HEK293 (cell line): ENCODE data around the gene DUSP3.

Experiments
- CTCF ChIA-PET: fragments of 350-600 bp; formaldehyde crosslinking; extraction: SDS; loops from one replicate; lab custom pipeline; 2021; ENCODE audit warnings: antibody characterized with exemption; lab: Yijun Ruan, JAX
- POLR2A ChIA-PET: fragments of 300-600 bp; formaldehyde crosslinking; extraction: SDS; loops from one replicate; lab custom pipeline; 2020; ENCODE audit warnings: antibody characterized with exemption, inconsistent platforms; lab: Yijun Ruan, JAX
- H3K27ac ChIP-seq: fragments of 200-500 bp; sonication (Bioruptor generic); 2 replicates; pipeline ENCODE4 v1.5.1; 2014; ENCODE audit warnings: low read depth, low read length, control low read depth, inconsistent platforms; ENCODE audit errors: extremely low read depth
- H3K36me3 ChIP-seq, 2 experiments: fragments of 200-500 bp in 1 of 2; sonication (Bioruptor generic) in 1 of 2; 1 replicate in 1 of 2; 2 replicates in 1 of 2; pipeline ENCODE4 v1.5.1; 2014 to 2017; ENCODE audit warnings: inconsistent platforms in 2 of 2, low read length in 2 of 2; ENCODE audit not compliant: control insufficient read depth in 2 of 2, insufficient read depth in 1 of 2
- H3K4me1 ChIP-seq: fragments of 200-500 bp; sonication (Bioruptor generic); 2 replicates; pipeline ENCODE4 v1.5.1; 2014; ENCODE audit warnings: mild to moderate bottlenecking, low read length, inconsistent platforms; ENCODE audit not compliant: control insufficient read depth, insufficient read depth
- H3K4me3 ChIP-seq: 2 replicates; pipeline ENCODE4 v1.5.1; 2011; ENCODE audit warnings: low read depth, mild to moderate bottlenecking, control low read depth, low read length, moderate library complexity
- H3K9me3 ChIP-seq: fragments of 200-500 bp; sonication (Bioruptor generic); 2 replicates; pipeline ENCODE4 v1.5.1; 2014; ENCODE audit warnings: low read depth, low read length, inconsistent platforms; ENCODE audit not compliant: control insufficient read depth, insufficient read depth
- FEZF1 ChIP-seq: fragments of 450-650 bp; formaldehyde crosslinking; IDR thresholded peaks from 2 replicates; pipeline ENCODE4 v1.5.1; 2016; ENCODE audit warnings: missing biosample characterization, missing genetic modification characterization
- GFI1B ChIP-seq: fragments of 450-650 bp; formaldehyde crosslinking; IDR thresholded peaks from 2 replicates; pipeline ENCODE4 v1.5.1; 2016; ENCODE audit warnings: missing biosample characterization, missing genetic modification characterization
- IKZF3 ChIP-seq: fragments of 450-650 bp; IDR thresholded peaks from 2 replicates; pipeline ENCODE4 v1.5.0; 2018; ENCODE audit warnings: missing biosample characterization, mild to moderate bottlenecking, missing genetic modification characterization, moderate library complexity
- SP7 ChIP-seq: fragments of 450-650 bp; formaldehyde crosslinking; IDR thresholded peaks from 2 replicates; pipeline ENCODE4 v1.5.1; 2016; ENCODE audit warnings: missing biosample characterization, missing genetic modification characterization
- ZBTB17 ChIP-seq: fragments of 450-650 bp; formaldehyde crosslinking; IDR thresholded peaks from 2 replicates; pipeline ENCODE4 v1.5.1; 2016; ENCODE audit warnings: missing biosample characterization, missing genetic modification characterization
- ZNF132 ChIP-seq: fragments of 450-650 bp; formaldehyde crosslinking; IDR thresholded peaks from 2 replicates; pipeline ENCODE4 v1.5.1; 2017; ENCODE audit warnings: missing biosample characterization, missing genetic modification characterization, borderline replicate concordance
- ZNF16 ChIP-seq: fragments of 450-650 bp; formaldehyde crosslinking; IDR thresholded peaks from 2 replicates; pipeline ENCODE4 v1.5.1; 2016; ENCODE audit warnings: low read depth, missing biosample characterization, missing genetic modification characterization
- ZNF19 ChIP-seq: fragments of 450-650 bp; formaldehyde crosslinking; IDR thresholded peaks from 2 replicates; pipeline ENCODE4; 2016; ENCODE audit warnings: missing biosample characterization, missing genetic modification characterization, low read depth
- ZNF24 ChIP-seq: fragments of 450-650 bp; formaldehyde crosslinking; IDR thresholded peaks from 2 replicates; pipeline ENCODE4 v1.5.1; 2016; ENCODE audit warnings: missing biosample characterization, missing genetic modification characterization
- ZNF324 ChIP-seq: fragments of 450-650 bp; formaldehyde crosslinking; IDR thresholded peaks from 2 replicates; pipeline ENCODE4 v1.5.1; 2016; ENCODE audit warnings: missing biosample characterization, missing genetic modification characterization
- ZNF335 ChIP-seq: fragments of 450-650 bp; formaldehyde crosslinking; conservative IDR thresholded peaks from 2 replicates; pipeline ENCODE4 v1.5.1; 2016; ENCODE audit warnings: missing biosample characterization, missing genetic modification characterization
- ZNF341 ChIP-seq: fragments of 450-650 bp; formaldehyde crosslinking; IDR thresholded peaks from 2 replicates; pipeline ENCODE4; 2016; ENCODE audit warnings: low read depth, missing biosample characterization, missing genetic modification characterization
- ZNF362 ChIP-seq: fragments of 450-650 bp; formaldehyde crosslinking; IDR thresholded peaks from 2 replicates; pipeline ENCODE4 v1.5.1; 2016; ENCODE audit warnings: missing biosample characterization, missing genetic modification characterization
- ZNF398 ChIP-seq: fragments of 450-650 bp; formaldehyde crosslinking; IDR thresholded peaks from 2 replicates; pipeline ENCODE4 v1.5.1; 2017; ENCODE audit warnings: missing biosample characterization, missing genetic modification characterization
- ZNF488 ChIP-seq: fragments of 450-650 bp; formaldehyde crosslinking; IDR thresholded peaks from 2 replicates; pipeline ENCODE4 v1.5.1; 2016; ENCODE audit warnings: missing biosample characterization, missing genetic modification characterization
- ZNF530 ChIP-seq: fragments of 450-650 bp; formaldehyde crosslinking; IDR thresholded peaks from 2 replicates; pipeline ENCODE4 v1.5.1; 2016; ENCODE audit warnings: low read depth, missing biosample characterization, missing genetic modification characterization
- ZNF654 ChIP-seq: fragments of 450-650 bp; formaldehyde crosslinking; IDR thresholded peaks from 2 replicates; pipeline ENCODE4 v1.5.1; 2016; ENCODE audit warnings: low read depth, missing biosample characterization, missing genetic modification characterization
- ZNF747 ChIP-seq: fragments of 450-650 bp; formaldehyde crosslinking; IDR thresholded peaks from 2 replicates; pipeline ENCODE4 v1.5.1; 2016; ENCODE audit warnings: missing biosample characterization, missing genetic modification characterization
- ZNF776 ChIP-seq: fragments of 450-650 bp; formaldehyde crosslinking; IDR thresholded peaks from 2 replicates; pipeline ENCODE4 v1.5.0; 2017; ENCODE audit warnings: missing biosample characterization, missing genetic modification characterization, borderline replicate concordance
- ZSCAN16 ChIP-seq: fragments of 450-650 bp; formaldehyde crosslinking; IDR thresholded peaks from 2 replicates; pipeline ENCODE4 v1.5.1; 2016; ENCODE audit warnings: missing biosample characterization, missing genetic modification characterization
- TF ChIP-seq, protein P1 (sequence below): fragments of 450-650 bp; formaldehyde crosslinking; IDR thresholded peaks from 2 replicates; pipeline ENCODE4 v1.5.1; 2016; ENCODE audit warnings: missing biosample characterization, missing genetic modification characterization
- TF ChIP-seq, protein P2 (sequence below): fragments of 450-650 bp; IDR thresholded peaks from 2 replicates; pipeline ENCODE4 v1.5.1; 2018; ENCODE audit warnings: missing biosample characterization, mild to moderate bottlenecking, missing genetic modification characterization
- TF ChIP-seq, protein P3 (sequence below): fragments of 450-650 bp; formaldehyde crosslinking; IDR thresholded peaks from 2 replicates; pipeline ENCODE4 v1.5.1; 2016; ENCODE audit warnings: missing biosample characterization, missing genetic modification characterization

DUSP3 gene

DNA sequence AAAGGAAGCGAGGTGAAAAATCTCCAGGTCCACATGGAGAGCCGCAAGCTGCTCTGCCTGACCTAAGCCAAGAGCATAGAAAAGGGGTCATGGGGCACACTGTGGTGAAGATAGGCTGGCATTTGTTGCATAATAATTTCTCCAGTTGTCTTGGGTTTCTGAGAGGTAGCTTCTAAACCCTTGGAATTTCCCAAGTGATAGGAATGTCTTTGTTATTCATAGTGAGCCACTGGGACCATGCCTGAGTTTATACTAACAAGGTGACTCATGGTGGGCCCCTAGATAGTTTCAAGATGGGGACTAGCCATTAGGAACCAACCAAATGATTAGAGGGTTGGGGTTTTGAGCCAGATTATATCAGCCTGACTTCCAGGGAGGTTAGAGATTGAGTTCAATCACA is 45.8 kb downstream of the DUSP3 start (continued):
- TF ChIP-seq ZNF398 (tag by site-specific recombination) (no peak), ZNF654 (tag by site-specific recombination) (no peak), ZNF24 (tag by site-specific recombination) (no peak), FEZF1 (tag by site-specific recombination) (no peak)
- TF ChIP-seq, all 188 proteins: peak for 0

- Histone ChIP-seq H3K4me3 (no peak overlapping the region), H3K4me1 (peaks cover 4% of the 10 kb centered on the region), H3K27ac (no peak overlapping the region), H3K9me3 (no peaks in the 10 kb centered on the region), H3K36me3 (no peaks in the 10 kb centered on the region)
- TF ChIP-seq ZNF362 (tag by site-specific recombination), result 0 out of 2 replicates have a peak, but pooled peaks have one; percentile 29
- TF ChIP-seq ZNF530, result no peak
- peak; percentile 41; the same call in 1 of the 2 replicates for TF ChIP-seq ZBTB17 (tag by site-specific recombination)
- ChIA-PET CTCF (interaction anchor here (0.6 to 2.4 kb wide), 4 partner anchors 32 to 211 kb away, joined by 3 to 11 read pairs (median 8); no protein-coding TSS in a partner anchor), POLR2A (no interaction called here)
These were observed 50.7 kb downstream of the DUSP3 start for GRCh38 chr17:43728081-43728480.

DNA sequence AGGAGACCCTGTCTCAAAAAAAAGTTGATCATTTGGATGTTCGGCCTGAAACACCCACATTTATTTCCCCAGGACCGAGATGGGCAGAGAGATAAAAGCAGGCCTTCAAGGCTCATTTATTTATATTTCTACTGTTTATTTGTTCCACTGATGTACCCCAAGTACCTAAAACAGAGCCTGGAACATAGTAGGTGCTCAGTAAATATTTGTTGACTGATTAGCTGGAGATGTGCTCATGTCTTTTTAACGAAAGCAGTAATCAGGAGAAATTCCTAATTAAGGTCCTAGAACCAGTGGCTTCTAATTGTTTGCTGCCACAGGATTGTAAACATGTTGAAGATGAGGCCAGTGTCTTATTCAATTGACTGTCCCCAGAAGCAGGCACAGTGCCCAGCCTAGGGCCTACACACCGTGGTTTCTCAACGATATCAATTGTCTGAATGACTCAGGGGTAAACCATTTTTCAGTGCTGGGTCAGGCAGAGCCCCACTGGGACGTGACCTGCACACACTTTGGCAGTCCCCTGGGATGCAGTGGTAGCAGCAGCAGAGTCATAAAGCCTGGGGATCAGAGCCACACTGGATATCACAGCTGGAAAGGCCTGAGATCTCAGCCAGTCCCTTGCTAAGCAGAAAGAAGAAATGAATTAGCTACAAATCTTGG is 54.9 kb downstream of the DUSP3 start:
- CTCF ChIA-PET, result interaction anchor here (0.6 to 1.6 kb wide), 12 partner anchors 10 to 335 kb away, joined by 3 to 8 read pairs (median 3); no protein-coding TSS in a partner anchor
- Histone ChIP-seq H3K36me3 (no peaks in the 10 kb centered on the region), H3K27ac (0 out of 2 replicates have a peak overlapping the region, but pooled peaks have one; percentile 8), H3K4me1 (peaks cover 4% of the 10 kb centered on the region), H3K4me3 (no peak overlapping the region), H3K9me3 (no peaks in the 10 kb centered on the region)
- POLR2A ChIA-PET, result interaction anchor here (0.6 kb wide), 1 partner anchor 346 kb away, joined by 3 read pairs; no protein-coding TSS in a partner anchor
- TF ChIP-seq ZNF488 (tag by site-specific recombination) (no peak), ZNF747 (tag by site-specific recombination) (no peak), ZNF324 (tag by site-specific recombination) (no peak), ZNF16 (no peak), GFI1B (tag by site-specific recombination) (no peak), ZNF776 (tag by site-specific recombination) (no peak), SP7 (peak; percentile 93), ZNF335 (tag by site-specific recombination) (no peak), ZNF341 (tag by site-specific recombination) (no peak), IKZF3 (peak; percentile 45; the same call in 1 of the 2 replicates), ZNF132 (tag by site-specific recombination) (no peak), ZSCAN16 (tag by site-specific recombination) (no peak), ZNF19 (tag by site-specific recombination) (no peak)
- TF ChIP-seq, protein P1, sequence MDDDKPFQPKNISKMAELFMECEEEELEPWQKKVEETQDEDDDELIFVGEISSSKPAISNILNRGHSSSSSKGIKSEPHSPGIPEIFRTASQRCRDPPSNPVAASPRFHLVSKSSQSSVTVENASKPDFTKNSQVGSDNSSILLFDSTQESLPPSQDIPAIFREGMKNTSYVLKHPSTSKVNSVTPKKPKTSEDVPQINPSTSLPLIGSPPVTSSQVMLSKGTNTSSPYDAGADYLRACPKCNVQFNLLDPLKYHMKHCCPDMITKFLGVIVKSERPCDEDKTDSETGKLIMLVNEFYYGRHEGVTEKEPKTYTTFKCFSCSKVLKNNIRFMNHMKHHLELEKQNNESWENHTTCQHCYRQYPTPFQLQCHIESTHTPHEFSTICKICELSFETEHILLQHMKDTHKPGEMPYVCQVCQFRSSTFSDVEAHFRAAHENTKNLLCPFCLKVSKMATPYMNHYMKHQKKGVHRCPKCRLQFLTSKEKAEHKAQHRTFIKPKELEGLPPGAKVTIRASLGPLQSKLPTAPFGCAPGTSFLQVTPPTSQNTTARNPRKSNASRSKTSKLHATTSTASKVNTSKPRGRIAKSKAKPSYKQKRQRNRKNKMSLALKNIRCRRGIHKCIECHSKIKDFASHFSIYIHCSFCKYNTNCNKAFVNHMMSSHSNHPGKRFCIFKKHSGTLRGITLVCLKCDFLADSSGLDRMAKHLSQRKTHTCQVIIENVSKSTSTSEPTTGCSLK (tag by site-specific recombination), result no peak
- TF ChIP-seq, protein P2, sequence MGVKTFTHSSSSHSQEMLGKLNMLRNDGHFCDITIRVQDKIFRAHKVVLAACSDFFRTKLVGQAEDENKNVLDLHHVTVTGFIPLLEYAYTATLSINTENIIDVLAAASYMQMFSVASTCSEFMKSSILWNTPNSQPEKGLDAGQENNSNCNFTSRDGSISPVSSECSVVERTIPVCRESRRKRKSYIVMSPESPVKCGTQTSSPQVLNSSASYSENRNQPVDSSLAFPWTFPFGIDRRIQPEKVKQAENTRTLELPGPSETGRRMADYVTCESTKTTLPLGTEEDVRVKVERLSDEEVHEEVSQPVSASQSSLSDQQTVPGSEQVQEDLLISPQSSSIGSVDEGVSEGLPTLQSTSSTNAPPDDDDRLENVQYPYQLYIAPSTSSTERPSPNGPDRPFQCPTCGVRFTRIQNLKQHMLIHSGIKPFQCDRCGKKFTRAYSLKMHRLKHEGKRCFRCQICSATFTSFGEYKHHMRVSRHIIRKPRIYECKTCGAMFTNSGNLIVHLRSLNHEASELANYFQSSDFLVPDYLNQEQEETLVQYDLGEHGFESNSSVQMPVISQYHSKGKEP, result peak; percentile 61; the same call in 1 of the 2 replicates
- TF ChIP-seq, protein P3, sequence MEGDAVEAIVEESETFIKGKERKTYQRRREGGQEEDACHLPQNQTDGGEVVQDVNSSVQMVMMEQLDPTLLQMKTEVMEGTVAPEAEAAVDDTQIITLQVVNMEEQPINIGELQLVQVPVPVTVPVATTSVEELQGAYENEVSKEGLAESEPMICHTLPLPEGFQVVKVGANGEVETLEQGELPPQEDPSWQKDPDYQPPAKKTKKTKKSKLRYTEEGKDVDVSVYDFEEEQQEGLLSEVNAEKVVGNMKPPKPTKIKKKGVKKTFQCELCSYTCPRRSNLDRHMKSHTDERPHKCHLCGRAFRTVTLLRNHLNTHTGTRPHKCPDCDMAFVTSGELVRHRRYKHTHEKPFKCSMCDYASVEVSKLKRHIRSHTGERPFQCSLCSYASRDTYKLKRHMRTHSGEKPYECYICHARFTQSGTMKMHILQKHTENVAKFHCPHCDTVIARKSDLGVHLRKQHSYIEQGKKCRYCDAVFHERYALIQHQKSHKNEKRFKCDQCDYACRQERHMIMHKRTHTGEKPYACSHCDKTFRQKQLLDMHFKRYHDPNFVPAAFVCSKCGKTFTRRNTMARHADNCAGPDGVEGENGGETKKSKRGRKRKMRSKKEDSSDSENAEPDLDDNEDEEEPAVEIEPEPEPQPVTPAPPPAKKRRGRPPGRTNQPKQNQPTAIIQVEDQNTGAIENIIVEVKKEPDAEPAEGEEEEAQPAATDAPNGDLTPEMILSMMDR (tag by site-specific recombination), result no peak
